K562 (cell line): Measurements from ENCODE around the gene FOXJ1. TPM values are rescaled to one million over a fixed set of nuclear protein-coding genes. Genes with fewer than 3 reads are reported as not detected.

Experiments used
- ATAC-seq: fragments of 200-7000 bp; cut with Tn5 transposase; 3 replicates; pipeline ENCODE4 v1.9.1; 2020; ENCODE audit warnings: moderate library complexity
- BruUV-seq: library from RNA; stranded (reverse); fragments of 400-500 nt; replicated peaks from 2 replicates; lab custom pipeline; 2021; lab: Mats Ljungman, UMichigan
- CTCF ChIA-PET: fragments of 300-600 bp; formaldehyde crosslinking; extraction: SDS; loops from one replicate; lab custom pipeline; 2021; ENCODE audit warnings: low intra/inter-chr PET ratio; lab: Yijun Ruan, JAX
- POLR2A ChIA-PET: fragments of 300-600, 350-650 bp; sonication (Branson Sonifier 250); formaldehyde crosslinking; extraction: SDS; loops from one replicate; lab custom pipeline; 2021; ENCODE audit warnings: antibody characterized with exemption, inconsistent platforms; lab: Yijun Ruan, JAX
- DNase-seq, 4 experiments: peaks; one replicate each; pipeline versions ENCODE4 v3.0.0 to v3.0.0-alpha.2; 2011 to 2018; ENCODE audit warnings: low spot score in 3 of 4, mixed read lengths in 3 of 4; ENCODE audit errors: extremely low read depth in 1 of 4
- FAIRE-seq: peaks from 2 replicates; lab custom pipeline; 2011; peaks lifted over from hg19 to GRCh38; lab: Jason Lieb, UNC
- H2AFZ ChIP-seq: 2 replicates; pipeline ENCODE4 v1.6.0; 2011; ENCODE audit warnings: low read depth, low read length, control low read depth, inconsistent platforms
- H3K27ac ChIP-seq: fragments of 200-600 bp; 3 replicates; pipeline ENCODE4 v1.8.0; 2011; ENCODE audit warnings: low read depth, mild to moderate bottlenecking, control low read depth, inconsistent platforms, low read length, moderate library complexity, mixed read lengths; ENCODE audit errors: extremely low read depth
- H3K27me3 ChIP-seq, 2 experiments: fragments of 300-600 bp in 1 of 2; 2 replicates in 1 of 2; 3 replicates in 1 of 2; pipeline versions ENCODE4 v1.6.0 to v1.8.0; 2011; ENCODE audit warnings: inconsistent platforms in 2 of 2, low read length in 2 of 2, mild to moderate bottlenecking in 1 of 2, mixed read lengths in 1 of 2, moderate library complexity in 1 of 2; ENCODE audit not compliant: control insufficient read depth in 2 of 2, insufficient read depth in 2 of 2
- H3K36me3 ChIP-seq: fragments of 300-600 bp; 3 replicates; pipeline ENCODE4 v1.8.0; 2011; ENCODE audit warnings: mild to moderate bottlenecking, low read length, inconsistent platforms; ENCODE audit not compliant: control insufficient read depth, insufficient read depth
- H3K4me1 ChIP-seq, 2 experiments: fragments of 200-600 bp in 1 of 2; replicated peaks in 1 of 2; 2 replicates in 1 of 2; 3 replicates in 1 of 2; pipeline versions ENCODE4 v1.5.1 to v1.8.0; 2011; ENCODE audit warnings: inconsistent platforms in 2 of 2, low read length in 2 of 2, mild to moderate bottlenecking in 1 of 2, mixed read lengths in 1 of 2, moderate library complexity in 1 of 2; ENCODE audit not compliant: control insufficient read depth in 2 of 2, insufficient read depth in 2 of 2
- H3K4me2 ChIP-seq: 2 replicates; pipeline ENCODE4 v1.6.1; 2011; ENCODE audit warnings: low read length, control low read depth, inconsistent platforms, mixed read lengths; ENCODE audit not compliant: insufficient read depth
- H3K4me3 ChIP-seq: fragments of 200-600 bp; sonication (generic), shearing (Covaris generic); 2 replicates; pipeline ENCODE4 v1.5.1; 2016; ENCODE audit warnings: control low read depth, inconsistent platforms
- H3K79me2 ChIP-seq: fragments of 200-600 bp; 3 replicates; pipeline ENCODE4 v1.8.0; 2011; ENCODE audit warnings: low read length, inconsistent platforms; ENCODE audit not compliant: control insufficient read depth, insufficient read depth
- H3K9ac ChIP-seq, 2 experiments: 2 replicates each; pipeline versions ENCODE4 v1.6.0 to v1.6.1; 2011; ENCODE audit warnings: low read depth in 2 of 2, low read length in 2 of 2, control low read depth in 1 of 2, inconsistent platforms in 1 of 2, mild to moderate bottlenecking in 1 of 2, mixed read lengths in 1 of 2; ENCODE audit not compliant: insufficient read depth in 1 of 2
- H3K9me1 ChIP-seq: one replicate; pipeline ENCODE4 v1.6.0; 2011; ENCODE audit warnings: inconsistent platforms, mild to moderate bottlenecking, low read length, moderate library complexity; ENCODE audit not compliant: control insufficient read depth, insufficient read depth
- H3K9me3 ChIP-seq: replicated peaks from 2 replicates; pipeline ENCODE4 v1.5.1; 2011; ENCODE audit warnings: low read depth, low read length, inconsistent platforms; ENCODE audit not compliant: control insufficient read depth, insufficient read depth
- H4K20me1 ChIP-seq: replicated peaks from 2 replicates; pipeline ENCODE4 v1.6.1; 2011; ENCODE audit warnings: low read length, inconsistent platforms, mixed read lengths; ENCODE audit not compliant: control insufficient read depth, insufficient read depth
- ESRRB ChIP-seq: fragments of 250-450 bp; sonication (Bioruptor Pico); IDR thresholded peaks from 2 replicates; pipeline ENCODE4 v1.5.0; 2020; ENCODE audit warnings: mild to moderate bottlenecking, moderate library complexity, borderline replicate concordance
- EWSR1 ChIP-seq: fragments of 450-650 bp; IDR thresholded peaks from 2 replicates; pipeline ENCODE4 v1.6.1; 2018; ENCODE audit warnings: borderline replicate concordance, mild to moderate bottlenecking, low read depth, moderate library complexity; ENCODE audit not compliant: partially characterized antibody
- ILK ChIP-seq: fragments of 450-650 bp; IDR thresholded peaks from 2 replicates; pipeline ENCODE4 v1.6.1; 2016; ENCODE audit warnings: missing genetic modification characterization, low read depth, mild to moderate bottlenecking, missing compliant biosample characterization, moderate library complexity, borderline replicate concordance
- SPI1 ChIP-seq: IDR thresholded peaks from 2 replicates; pipeline ENCODE4 v1.6.1; 2011; ENCODE audit warnings: low read depth, low read length, control low read depth, borderline replicate concordance
- STAT5B ChIP-seq: fragments of 250-450 bp; sonication (Bioruptor Pico); IDR thresholded peaks from 2 replicates; pipeline ENCODE4 v1.8.0; 2021; ENCODE audit warnings: mild to moderate bottlenecking, inconsistent platforms
- YBX1 ChIP-seq: fragments of 450-650 bp; IDR thresholded peaks from 2 replicates; pipeline ENCODE4 v1.7.1; 2016; ENCODE audit warnings: mild to moderate bottlenecking
- ZEB2 ChIP-seq: fragments of 450-650 bp; IDR thresholded peaks from 2 replicates; pipeline ENCODE4 v1.6.1; 2016
- ZNF668 ChIP-seq: fragments of 250-450 bp; sonication (Bioruptor Pico); IDR thresholded peaks from 2 replicates; pipeline ENCODE4 v1.8.0; 2022; ENCODE audit warnings: mild to moderate bottlenecking, inconsistent platforms
- ZNF766 ChIP-seq: fragments of 200-800 bp; sonication (Bioruptor generic); conservative IDR thresholded peaks from 2 replicates; pipeline ENCODE4 v1.6.1; 2016; ENCODE audit warnings: missing genetic modification characterization, missing compliant biosample characterization
- WGBS: fragments of 100-300 bp; shearing (Covaris generic); methylation state at CpG from one replicate; pipeline ENCODE4 v1.1.6; 2016; ENCODE audit warnings: low coverage, mixed read lengths; ENCODE audit not compliant: insufficient coverage; ENCODE audit errors: missing lambda C conversion rate; 5-methylcytosine and 5-hydroxymethylcytosine counted together
- in situ Hi-C: fragments of 300-500 bp; cut with MboI; formaldehyde crosslinking; loops from 4 replicates; pipeline ENCODE4 v1.15.0; 2018; ENCODE audit warnings: inconsistent platforms, mixed read lengths
- intact Hi-C: fragments of 100-400 bp; cut with micrococcal nuclease; formaldehyde crosslinking; loops from 2 replicates; pipeline ENCODE4 v1.14.2; 2022
- polyA plus RNA-seq, 8 experiments: library from polyadenylated mRNA; depleted of rRNA in 4 of 8; stranded (reverse) in 5 of 8; unstranded in 3 of 8; fragments of >200 nt; fragmentation: Nextera tagmentation in 2 of 8; fragmentation: Illumina TruSeq in 1 of 8; extraction: Ambion mirVana in 2 of 8; extraction: Trizol in 1 of 8; gene quantifications; 2 replicates each; pipeline versions ENCODE4 v1.2.1 to v1.2.3, GENCODE V29; 2011 to 2014; ENCODE audit warnings: inconsistent platforms in 1 of 8, missing spikeins in 1 of 8
- total RNA-seq, 7 experiments: library from RNA; depleted of rRNA in 6 of 7; stranded (reverse); fragments of >200 nt in 6 of 7; fragmentation: Illumina TruSeq in 2 of 7; extraction: Trizol in 2 of 7; gene quantifications; 2 replicates each; pipeline versions ENCODE4 v1.2.1 to v1.2.3, GENCODE V29; 2011 to 2021; ENCODE audit warnings: low replicate concordance in 1 of 7

Gene FOXJ1
- total and polyA plus RNA-seq, 9 of the 15 experiments (the other 6 are each of a cell fraction or from before 2014, with no cell fraction given) = 0.07 TPM; not detected in 8

GRCh38 chr17:76174037-76174436, 33.0 kb upstream of the FOXJ1 start:
- DNase-seq (no peak), ATAC-seq (no peak), FAIRE-seq (no peak)
- ChIA-PET CTCF (no interaction called here), POLR2A (interaction anchor here (0.6 to 1.6 kb wide), 5 partner anchors 8 to 224 kb away, joined by 3 to 4 read pairs (median 3); partner anchors contain the start of gene UBALD2)
- no peak overlapping the region for H3K4me2 ChIP-seq
- H2AFZ ChIP-seq = no peak overlapping the region
- no peak overlapping the region for H3K27ac ChIP-seq
- H3K4me1 ChIP-seq = peaks cover 1 to 7% of the 10 kb centered on the region in 2 experiments; a peak in 4 of 5 replicates
- no peaks in the 10 kb centered on the region for H3K9me1 ChIP-seq
- WGBS = 76% methylated on average over 9 of the region's 9 CpGs
- no TSS peak for BruUV-seq
- no peak overlapping the region for H3K4me3 ChIP-seq
- H3K9ac ChIP-seq = no peak overlapping the region
- intact Hi-C loops (no loop called here), in situ Hi-C loops (no loop called here)
- H3K9me3 ChIP-seq = no peaks in the 10 kb centered on the region
- no peaks in the 10 kb centered on the region for H4K20me1 ChIP-seq
- H3K27me3 ChIP-seq = no peaks in the 10 kb centered on the region
- H3K79me2 ChIP-seq = peaks cover under 1% of the 10 kb centered on the region; the same call in 1 of the 3 replicates
- TF ChIP-seq ZNF668 (no peak), ZNF766 (CRISPR knock-in tag) (no peak), ZEB2 (no peak), YBX1 (no peak), EWSR1 (no peak), STAT5B (CRISPR knock-in tag) (no peak), ESRRB (CRISPR knock-in tag) (no peak), SPI1 (no peak), ILK (tag) (no peak)
- peaks cover 18% of the 10 kb centered on the region; the same call in 1 of the 3 replicates for H3K36me3 ChIP-seq
